CD4-positive, alpha-beta memory T cell (primary cell): Measurements from ENCODE around the gene MARVELD1. TPM values are rescaled to one million over a fixed set of nuclear protein-coding genes. Genes with fewer than 3 reads are reported as not detected.

Source experiments
- CTCF ChIA-PET: fragments of 350-600 bp; sonication (Branson Sonifier 250); formaldehyde crosslinking; loops from one replicate; lab custom pipeline; 2021; ENCODE audit warnings: inconsistent platforms; ENCODE audit not compliant: partially characterized antibody; lab: Charles Lee
- POLR2A ChIA-PET: fragments of 350-600 bp; sonication (Branson Sonifier 250); formaldehyde crosslinking; loops from one replicate; lab custom pipeline; 2021; ENCODE audit not compliant: partially characterized antibody; lab: Charles Lee
- DNase-seq, 5 donors: peaks; one replicate each; pipeline versions ENCODE4 v3.0.0 to v3.0.0-alpha.2; 2020 to 2022; ENCODE audit warnings: mixed read lengths in 1 of 5
- H3K27ac ChIP-seq: one replicate; pipeline ENCODE4 v1.7.0; 2013; ENCODE audit warnings: low read depth, low read length
- H3K27me3 ChIP-seq: 2 replicates; pipeline ENCODE4 v1.7.0; 2013; ENCODE audit warnings: mild to moderate bottlenecking, low read length, moderate library complexity; ENCODE audit not compliant: insufficient read depth
- H3K36me3 ChIP-seq: 2 replicates; pipeline ENCODE4 v1.7.0; 2013; ENCODE audit warnings: mild to moderate bottlenecking, low read length, moderate library complexity; ENCODE audit not compliant: insufficient read depth
- H3K4me1 ChIP-seq: 2 replicates; pipeline ENCODE4 v1.7.0; 2013; ENCODE audit warnings: mild to moderate bottlenecking, low read length, moderate library complexity; ENCODE audit not compliant: insufficient read depth
- H3K4me3 ChIP-seq, 2 donors: one replicate each; pipeline ENCODE4 v1.7.0; 2013; ENCODE audit warnings: low read length in 2 of 2, mild to moderate bottlenecking in 1 of 2
- H3K9me3 ChIP-seq, 2 donors: one replicate each; pipeline ENCODE4 v1.7.0; 2013; ENCODE audit warnings: low read length in 2 of 2, control low read depth in 1 of 2; ENCODE audit not compliant: control insufficient read depth in 1 of 2
- H3K27ac Mint-ChIP-seq, 7 donors: one replicate each; pipeline ENCODE4 v1.8.0; 2020 to 2021; ENCODE audit warnings: mixed read lengths in 7 of 7, mild to moderate bottlenecking in 6 of 7, inconsistent platforms in 3 of 7, moderate library complexity in 3 of 7
- H3K27me3 Mint-ChIP-seq, 2 donors: one replicate each; pipeline ENCODE4 v1.8.0; 2020 to 2021; ENCODE audit warnings: mixed read lengths in 2 of 2
- H3K36me3 Mint-ChIP-seq, 2 donors: one replicate each; pipeline ENCODE4 v1.8.0; 2020 to 2021; ENCODE audit warnings: mixed read lengths in 2 of 2, inconsistent platforms in 1 of 2, mild to moderate bottlenecking in 1 of 2
- H3K4me1 Mint-ChIP-seq, 4 donors: one replicate each; pipeline ENCODE4 v1.8.0; 2020 to 2021; ENCODE audit warnings: mixed read lengths in 4 of 4, mild to moderate bottlenecking in 1 of 4
- H3K4me3 Mint-ChIP-seq, 8 donors: one replicate each; pipeline ENCODE4 v1.8.0; 2020 to 2021; ENCODE audit warnings: mixed read lengths in 8 of 8, mild to moderate bottlenecking in 7 of 8, moderate library complexity in 6 of 8, inconsistent platforms in 3 of 8
- H3K9me3 Mint-ChIP-seq, 8 donors: one replicate each; pipeline ENCODE4 v1.8.0; 2020 to 2021; ENCODE audit warnings: mixed read lengths in 8 of 8, mild to moderate bottlenecking in 5 of 8, inconsistent platforms in 3 of 8, moderate library complexity in 1 of 8
- intact Hi-C: fragments of 100-400 bp; cut with micrococcal nuclease; formaldehyde crosslinking; loops from one replicate; pipeline ENCODE4 v1.15.1; 2023
- polyA plus RNA-seq, 2 donors: library from polyadenylated mRNA; unstranded; fragments of 300-500 nt; fragmentation: Illumina TruSeq; gene quantifications; one replicate each; pipeline ENCODE4 v1.2.3, GENCODE V29; 2021
- total RNA-seq, 2 experiments: library from RNA; stranded (reverse); gene quantifications; one replicate each; pipeline ENCODE4 v1.2.3, GENCODE V29; 2021

MARVELD1 gene
- total and polyA plus RNA-seq, 4 experiments from 2014 or later = 0.22 to 2.1 (median 1.1) TPM

- H3K27me3 ChIP-seq = no peaks in the 10 kb centered on the region
- no peak overlapping the region for H3K27ac ChIP-seq
- ChIA-PET CTCF (interaction anchor here (1.2 to 8.3 kb wide), 4 partner anchors 8 to 113 kb away, joined by 3 to 118 read pairs (median 44); partner anchors contain the start of gene MARVELD1), POLR2A (no interaction called here)
- intact Hi-C loops = no loop called here
- H3K9me3 ChIP-seq = no peaks in the 10 kb centered on the region
- Mint-ChIP-seq H3K4me3 (peak overlapping the region in 4 of 8 donors; percentile 5 to 43 (median 32)), H3K9me3 (no peaks in the 10 kb centered on the region), H3K36me3 (no peaks in the 10 kb centered on the region), H3K27ac (peak overlapping the region in 2 of 7 donors; percentile 25 to 62), H3K27me3 (no peaks in the 10 kb centered on the region), H3K4me1 (peaks cover 5 to 15% (median 10%) of the 10 kb centered on the region in 4 donors)
- H3K4me3 ChIP-seq = no peak overlapping the region
- no peak for DNase-seq
- H3K36me3 ChIP-seq = no peaks in the 10 kb centered on the region
- peaks cover 29% of the 10 kb centered on the region for H3K4me1 ChIP-seq
Observed at GRCh38 chr10:97684866-97685394, 28.6 kb upstream of the MARVELD1 start.

GRCh38 chr10:97685395-97685958 lies 28.1 kb upstream of the MARVELD1 start:
- Mint-ChIP-seq H3K4me1 (peaks cover 5 to 15% (median 10%) of the 10 kb centered on the region in 4 donors), H3K4me3 (peak overlapping the region in 4 of 8 donors; percentile 8 to 92 (median 32)), H3K27ac (peak overlapping the region in 4 of 7 donors; percentile 22 to 64 (median 44)), H3K36me3 (no peaks in the 10 kb centered on the region), H3K27me3 (no peaks in the 10 kb centered on the region), H3K9me3 (no peaks in the 10 kb centered on the region)
- Histone ChIP-seq H3K27me3 (no peaks in the 10 kb centered on the region), H3K4me1 (peaks cover 29% of the 10 kb centered on the region), H3K4me3 (no peak overlapping the region), H3K9me3 (no peaks in the 10 kb centered on the region), H3K27ac (no peak overlapping the region), H3K36me3 (no peaks in the 10 kb centered on the region)
- POLR2A ChIA-PET = interaction anchor here (1.2 to 3.5 kb wide), 5 partner anchors 8 to 366 kb away, joined by 4 to 41 read pairs (median 13); partner anchors contain the start of genes FRAT1, PI4K2A and ZFYVE27
- CTCF ChIA-PET = interaction anchor here (0.6 to 8.3 kb wide), 10 partner anchors 8 to 183 kb away, joined by 3 to 118 read pairs (median 6); partner anchors contain the start of genes MARVELD1 and ZFYVE27
- intact Hi-C loops = no loop called here
- no peak for DNase-seq

- no peaks in the 10 kb centered on the region for H3K36me3 ChIP-seq
- Mint-ChIP-seq H3K36me3 (no peaks in the 10 kb centered on the region), H3K4me3 (peak overlapping the region; percentile 84 to 92 (median 88)), H3K9me3 (no peaks in the 10 kb centered on the region), H3K4me1 (peaks cover 5 to 15% (median 10%) of the 10 kb centered on the region in 4 donors), H3K27ac (peak overlapping the region; percentile 64 to 95 (median 87)), H3K27me3 (no peaks in the 10 kb centered on the region)
- peak overlapping the region; percentile 86 to 87 for H3K4me3 ChIP-seq
- CTCF ChIA-PET = interaction anchor here (0.8 to 8.3 kb wide), 14 partner anchors 9 to 286 kb away, joined by 3 to 118 read pairs (median 4); partner anchors contain the start of genes MARVELD1 and ZFYVE27
- POLR2A ChIA-PET = interaction anchor here (0.8 to 3.5 kb wide), 18 partner anchors 9 to 448 kb away, joined by 3 to 41 read pairs (median 4); partner anchors contain the start of genes FRAT1, MARVELD1, PI4K2A and R3HCC1L
- H3K27ac ChIP-seq = peak overlapping the region; percentile 71
- DNase-seq = peak in 4 of 5 donors; percentile 18 to 28 (median 26)
- peaks cover 29% of the 10 kb centered on the region for H3K4me1 ChIP-seq
- H3K9me3 ChIP-seq = no peaks in the 10 kb centered on the region
- intact Hi-C loops = loop anchor here (2.0 kb wide), 4 partner anchors 50 to 188 kb away; partner anchors contain the start of genes MMS19, MORN4, UBTD1 and ZFYVE27
- no peaks in the 10 kb centered on the region for H3K27me3 ChIP-seq
Observed at GRCh38 chr10:97686301-97686961, 27.1 kb upstream of the MARVELD1 start.

GRCh38 chr10:97686962-97687784 lies 26.4 kb upstream of the MARVELD1 start, which contains the start of gene AVPI1:
TSS of gene AVPI1 (minus strand) at chr10:97687241. CDS start at chr10:97679905, 7,336 bp downstream.
- ChIA-PET CTCF (interaction anchor here (0.8 to 8.3 kb wide), 13 partner anchors 10 to 286 kb away, joined by 3 to 118 read pairs (median 4); partner anchors contain the start of genes MARVELD1 and ZFYVE27), POLR2A (interaction anchor here (0.7 to 3.5 kb wide), 19 partner anchors 8 to 448 kb away, joined by 3 to 41 read pairs (median 4); partner anchors contain the start of genes FRAT1, GOLGA7B, MARVELD1 and PI4K2A)
- peak within 1 kb of the TSS; percentile 84 to 92 (median 88) for H3K4me3 Mint-ChIP-seq
- peaks cover 5 to 15% (median 10%) of the 10 kb centered on the region in 4 donors for H3K4me1 Mint-ChIP-seq
- no peaks in the 10 kb centered on the region for H3K27me3 Mint-ChIP-seq
- no peaks in the 10 kb centered on the region for H3K36me3 ChIP-seq
- intact Hi-C loops = loop anchor here (1.0 to 2.0 kb wide), 5 partner anchors 47 to 188 kb away; partner anchors contain the start of genes MMS19, MORN4, PI4K2A and UBTD1
- no peaks in the 10 kb centered on the region for H3K9me3 Mint-ChIP-seq
- peak within 1 kb of the TSS; percentile 86 to 87 for H3K4me3 ChIP-seq
- H3K27me3 ChIP-seq = no peaks in the 10 kb centered on the region
- no peaks in the 10 kb centered on the region for H3K9me3 ChIP-seq
- DNase-seq = peak; percentile 96 to 97 (median 97)
- no peaks in the 10 kb centered on the region for H3K36me3 Mint-ChIP-seq
- H3K4me1 ChIP-seq = peaks cover 29% of the 10 kb centered on the region
- peak within 1 kb of the TSS; percentile 64 to 96 (median 92) for H3K27ac Mint-ChIP-seq
- peak within 1 kb of the TSS; percentile 71 for H3K27ac ChIP-seq

- intact Hi-C loops = loop anchor here (1.0 to 2.0 kb wide), 5 partner anchors 48 to 189 kb away; partner anchors contain the start of genes MMS19, MORN4, PI4K2A and UBTD1
- peak overlapping the region; percentile 54 for H3K27ac ChIP-seq
- no peaks in the 10 kb centered on the region for H3K27me3 Mint-ChIP-seq
- CTCF ChIA-PET = interaction anchor here (1.4 to 8.3 kb wide), 9 partner anchors 10 to 182 kb away, joined by 3 to 118 read pairs (median 8); partner anchors contain the start of genes MARVELD1 and ZFYVE27
- no peaks in the 10 kb centered on the region for H3K27me3 ChIP-seq
- peak overlapping the region; percentile 78 to 92 (median 86) for H3K4me3 Mint-ChIP-seq
- H3K4me1 ChIP-seq = peaks cover 29% of the 10 kb centered on the region
- POLR2A ChIA-PET = interaction anchor here (0.9 to 3.5 kb wide), 11 partner anchors 10 to 447 kb away, joined by 3 to 41 read pairs (median 4); partner anchors contain the start of genes GOLGA7B, MARVELD1, PI4K2A and R3HCC1L
- no peak for DNase-seq
- H3K4me3 ChIP-seq = peak overlapping the region; percentile 69 to 86
- H3K9me3 ChIP-seq = no peaks in the 10 kb centered on the region
- H3K36me3 ChIP-seq = no peaks in the 10 kb centered on the region
- H3K4me1 Mint-ChIP-seq = peaks cover 5 to 15% (median 10%) of the 10 kb centered on the region in 4 donors
- no peaks in the 10 kb centered on the region for H3K9me3 Mint-ChIP-seq
- peak overlapping the region; percentile 64 to 96 (median 92) for H3K27ac Mint-ChIP-seq
- H3K36me3 Mint-ChIP-seq = no peaks in the 10 kb centered on the region
Observed at GRCh38 chr10:97687785-97688781, 25.4 kb upstream of the MARVELD1 start.
